Measurements from ENCODE around the gene ENPP3. TPM values are rescaled to one million over a fixed set of nuclear protein-coding genes. Genes with fewer than 3 reads are reported as not detected.

Gene ENPP3
- total and polyA plus RNA-seq, 10 of the 15 experiments (the other 5 are each of a cell fraction or from before 2014, with no cell fraction given): 0.01 TPM; not detected in 9

DNA sequence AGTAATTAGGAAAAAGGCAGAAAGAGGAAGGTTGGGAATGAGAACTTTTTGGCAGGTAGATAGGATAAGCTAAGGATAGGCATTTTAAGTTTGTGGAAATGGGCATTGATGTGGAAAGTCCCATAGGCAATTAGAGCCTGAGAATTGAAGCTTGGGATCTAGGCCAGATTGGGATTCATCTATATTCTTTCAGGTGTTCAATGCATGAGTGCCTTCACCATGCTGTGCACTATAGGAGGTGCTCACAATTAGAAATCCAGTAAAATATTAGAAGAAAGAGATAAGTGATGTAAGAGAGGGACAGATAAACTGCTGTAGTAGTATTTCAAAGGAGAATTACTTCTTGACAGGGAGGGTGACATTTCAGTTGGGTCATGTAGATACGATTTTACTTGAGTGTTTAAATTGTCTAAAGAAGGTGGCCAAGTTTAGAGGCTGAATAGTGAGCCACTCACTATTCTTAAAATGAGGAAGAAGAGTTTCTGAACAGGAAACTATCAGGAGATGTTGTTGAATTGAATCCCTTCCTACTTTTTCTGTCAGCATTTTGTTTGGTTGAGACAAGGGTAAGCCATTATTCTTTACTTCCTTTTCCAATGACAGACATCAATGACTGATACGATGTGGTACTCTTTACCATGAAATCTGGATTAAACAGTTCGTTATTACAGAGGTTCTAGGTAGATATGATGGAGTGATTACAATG lies 104.7 kb downstream of the ENPP3 start:
- DNase-seq (ENCODE audit: low read depth, low spot score) (no peak), FAIRE-seq (no peak), ATAC-seq (no peak)
- SMC1A ChIA-PET (ENCODE audit: uncharacterized antibody, unreplicated experiment): no interaction called here
- in situ Hi-C loops (cut with MboI): no loop called here
- Histone ChIP-seq H3K27me3 (replicated peaks in 1 of 2; ENCODE audit: control insufficient read depth in 2 of 2, insufficient read depth in 2 of 2, low read length in 1 of 2) (no peaks in the 10 kb centered on the region), H3K4me2 (ENCODE audit: control insufficient read depth, insufficient read depth) (no peak overlapping the region), H3K4me3 (no peak overlapping the region), H3K27ac (ENCODE audit: control insufficient read depth, insufficient read depth) (no peak overlapping the region), H3K9ac (ENCODE audit: control insufficient read depth, insufficient read depth, low read length) (no peak overlapping the region), H2AFZ (ENCODE audit: control insufficient read depth, low read depth, low read length) (no peak overlapping the region), H3K36me3 (ENCODE audit: control insufficient read depth in 2 of 2, insufficient read depth in 2 of 2, low read length in 1 of 2) (no peaks in the 10 kb centered on the region), H3K9me3 (replicated peaks; ENCODE audit: control insufficient read depth, insufficient read depth, low read length) (no peaks in the 10 kb centered on the region), H4K20me1 (ENCODE audit: control insufficient read depth, insufficient read depth) (no peaks in the 10 kb centered on the region), H3K4me1 (ENCODE audit: control insufficient read depth, insufficient read depth, low read length) (no peaks in the 10 kb centered on the region), H3K79me2 (ENCODE audit: control insufficient read depth, insufficient read depth, low read length) (no peaks in the 10 kb centered on the region)
- 1% methylated on average over 3 of the region's 3 CpGs for WGBS (ENCODE audit: insufficient coverage, insufficient replicate concordance, low lambda C conversion rate, missing lambda C conversion rate)
- RAD21 ChIA-PET (ENCODE audit: unreplicated experiment): no interaction called here
- CTCF ChIA-PET: interaction anchor here (1.0 kb wide), 1 partner anchor 12 kb away, joined by 3 read pairs; no protein-coding TSS in a partner anchor
- POLR2A ChIA-PET: no interaction called here
- no TSS peak for BruUV-seq (replicated peaks)
- intact Hi-C loops (cut with micrococcal nuclease; ENCODE audit: unreplicated experiment): no loop called here
- no peak for TF ChIP-seq ZNF687 (IDR thresholded peaks at IDR 0.05)
- TF ChIP-seq RAD21 (IDR thresholded peaks at IDR 0.05; ENCODE audit: insufficient read depth, low read depth, low read length): no peak
- no peak for TF ChIP-seq ATF7 (IDR thresholded peaks at IDR 0.05; ENCODE audit: low read depth)
- no peak for TF ChIP-seq KAT2A (conservative IDR thresholded peaks at IDR 0.05; ENCODE audit: control insufficient read depth, low read depth, low read length)
- no peak for TF ChIP-seq HDAC2 (IDR thresholded peaks at IDR 0.05)
- no peak for TF ChIP-seq CBX3 (IDR thresholded peaks at IDR 0.05; ENCODE audit: borderline replicate concordance, low read depth)
- TF ChIP-seq, protein P1, sequence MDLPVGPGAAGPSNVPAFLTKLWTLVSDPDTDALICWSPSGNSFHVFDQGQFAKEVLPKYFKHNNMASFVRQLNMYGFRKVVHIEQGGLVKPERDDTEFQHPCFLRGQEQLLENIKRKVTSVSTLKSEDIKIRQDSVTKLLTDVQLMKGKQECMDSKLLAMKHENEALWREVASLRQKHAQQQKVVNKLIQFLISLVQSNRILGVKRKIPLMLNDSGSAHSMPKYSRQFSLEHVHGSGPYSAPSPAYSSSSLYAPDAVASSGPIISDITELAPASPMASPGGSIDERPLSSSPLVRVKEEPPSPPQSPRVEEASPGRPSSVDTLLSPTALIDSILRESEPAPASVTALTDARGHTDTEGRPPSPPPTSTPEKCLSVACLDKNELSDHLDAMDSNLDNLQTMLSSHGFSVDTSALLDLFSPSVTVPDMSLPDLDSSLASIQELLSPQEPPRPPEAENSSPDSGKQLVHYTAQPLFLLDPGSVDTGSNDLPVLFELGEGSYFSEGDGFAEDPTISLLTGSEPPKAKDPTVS (IDR thresholded peaks at IDR 0.05; ENCODE audit: low read depth, low read length): no peak
- TF ChIP-seq NR2C1 (IDR thresholded peaks at IDR 0.05): no peak
- no peak for TF ChIP-seq BCLAF1 (IDR thresholded peaks at IDR 0.05)
- no peak for TF ChIP-seq BHLHE40 (IDR thresholded peaks at IDR 0.05; ENCODE audit: borderline replicate concordance in 1 of 2, low read depth in 2 of 2, low read length in 1 of 2)
- TF ChIP-seq IRF4 (IDR thresholded peaks at IDR 0.05; ENCODE audit: low read depth, low read length): no peak

Measured in GM12878 (cell line).